Neuronal stem cell (in vitro differentiated cells): Measurements from ENCODE around the gene SH3TC2.

Experiments used
- DNase-seq: peaks from one replicate; pipeline ENCODE4 v3.0.0-alpha.2; 2013; ENCODE audit warnings: low spot score
- H2AFZ ChIP-seq: one replicate; pipeline ENCODE4 v1.6.1; 2013; ENCODE audit warnings: mild to moderate bottlenecking, low read length, inconsistent platforms
- H2AK5ac ChIP-seq: 2 replicates; pipeline ENCODE4 v1.6.1; 2013; ENCODE audit warnings: low read depth, mild to moderate bottlenecking, inconsistent platforms, low read length, moderate library complexity, mixed read lengths
- H2BK120ac ChIP-seq: 2 replicates; pipeline ENCODE4 v1.6.1; 2013; ENCODE audit warnings: low read depth, mild to moderate bottlenecking, inconsistent platforms, low read length, moderate library complexity, mixed read lengths
- H2BK12ac ChIP-seq: one replicate; pipeline ENCODE4 v1.6.1; 2013; ENCODE audit warnings: low read length, inconsistent platforms
- H2BK15ac ChIP-seq: 2 replicates; pipeline ENCODE4 v1.6.1; 2013; ENCODE audit warnings: mild to moderate bottlenecking, low read length, inconsistent platforms, mixed read lengths
- H2BK5ac ChIP-seq: one replicate; pipeline ENCODE4 v1.6.1; 2013; ENCODE audit warnings: inconsistent platforms, mild to moderate bottlenecking, low read length, moderate library complexity
- H3K14ac ChIP-seq: one replicate; pipeline ENCODE4 v1.6.1; 2013; ENCODE audit warnings: low read length, inconsistent platforms
- H3K18ac ChIP-seq: 2 replicates; pipeline ENCODE4 v1.6.1; 2013; ENCODE audit warnings: low read length, inconsistent platforms
- H3K23ac ChIP-seq: 2 replicates; pipeline ENCODE4 v1.6.1; 2013; ENCODE audit warnings: low read depth, mild to moderate bottlenecking, mixed read lengths, low read length, inconsistent platforms; ENCODE audit not compliant: poor library complexity
- H3K27ac ChIP-seq: replicated peaks from 3 replicates; pipeline ENCODE4 v1.5.1; 2013; ENCODE audit warnings: low read length, inconsistent platforms
- H3K27me3 ChIP-seq, 3 experiments: 2 replicates each; pipeline ENCODE4 v1.6.1; 2013; ENCODE audit warnings: low read length in 3 of 3, mild to moderate bottlenecking in 2 of 3, inconsistent platforms in 1 of 3, low read depth in 1 of 3, mixed read lengths in 1 of 3, moderate library complexity in 1 of 3; ENCODE audit not compliant: control insufficient read depth in 3 of 3, insufficient read depth in 3 of 3
- H3K36me3 ChIP-seq, 2 donors: replicated peaks in 1 of 2; 2 replicates each; pipeline ENCODE4 v1.6.1; 2013; ENCODE audit warnings: low read length in 2 of 2; ENCODE audit not compliant: control insufficient read depth in 2 of 2, insufficient read depth in 2 of 2
- H3K4ac ChIP-seq: 2 replicates; pipeline ENCODE4 v1.6.1; 2013; ENCODE audit warnings: inconsistent platforms, mild to moderate bottlenecking, low read length, moderate library complexity
- H3K4me1 ChIP-seq, 2 donors: 1 replicate in 1 of 2; 2 replicates in 1 of 2; pipeline ENCODE4 v1.6.1; 2013; ENCODE audit warnings: low read length in 2 of 2, low read depth in 1 of 2; ENCODE audit not compliant: control insufficient read depth in 2 of 2, insufficient read depth in 1 of 2
- H3K4me2 ChIP-seq: one replicate; pipeline ENCODE4 v1.6.1; 2013; ENCODE audit warnings: mild to moderate bottlenecking, low read length, inconsistent platforms; ENCODE audit not compliant: insufficient read depth, poor library complexity, severe bottlenecking
- H3K4me3 ChIP-seq, 2 donors: 2 replicates each; pipeline ENCODE4 v1.5.1; 2013; ENCODE audit warnings: low read length in 2 of 2, mild to moderate bottlenecking in 2 of 2, inconsistent platforms in 1 of 2, moderate library complexity in 1 of 2
- H3K79me1 ChIP-seq: one replicate; pipeline ENCODE4 v1.6.1; 2013; ENCODE audit warnings: low read depth, mild to moderate bottlenecking, inconsistent platforms, low read length, moderate library complexity
- H3K9ac ChIP-seq: one replicate; pipeline ENCODE4 v1.6.1; 2013; ENCODE audit warnings: mild to moderate bottlenecking, low read depth, low read length, inconsistent platforms; ENCODE audit not compliant: poor library complexity
- H3K9me3 ChIP-seq, 2 donors: replicated peaks in 1 of 2; 2 replicates each; pipeline versions ENCODE3 to v1.6.1; 2013; ENCODE audit warnings: low read length in 2 of 2, mild to moderate bottlenecking in 2 of 2, inconsistent platforms in 1 of 2, low read depth in 1 of 2, mixed read lengths in 1 of 2, moderate library complexity in 1 of 2; ENCODE audit not compliant: control insufficient read depth in 2 of 2, insufficient read depth in 1 of 2
- H4K8ac ChIP-seq: one replicate; pipeline ENCODE4 v1.6.1; 2013; ENCODE audit warnings: low read depth, mild to moderate bottlenecking, inconsistent platforms, low read length, moderate library complexity
- H4K91ac ChIP-seq: one replicate; pipeline ENCODE4 v1.6.1; 2013; ENCODE audit warnings: low read length, low read depth, mild to moderate bottlenecking, inconsistent platforms; ENCODE audit not compliant: poor library complexity
- WGBS, 2 donors: extraction: QIAGEN DNeasy Blood & Tissue Kit; methylation state at CpG; one replicate each; pipeline ENCODE4 v1.1.7; 2013; ENCODE audit warnings: missing lambda C conversion rate in 2 of 2, mixed read lengths in 1 of 2; ENCODE audit not compliant: insufficient read length in 2 of 2, insufficient replicate concordance in 1 of 2; ENCODE audit errors: extremely low coverage in 2 of 2; 5-methylcytosine and 5-hydroxymethylcytosine counted together

SH3TC2 gene

GRCh38 chr5:148993283-148993936, 69.5 kb downstream of the SH3TC2 start:
- Histone ChIP-seq H3K36me3 (no peaks in the 10 kb centered on the region), H3K4me2 (no peak overlapping the region), H2BK12ac (no peak overlapping the region), H3K23ac (no peak overlapping the region), H3K27ac (no peak overlapping the region), H4K91ac (no peak overlapping the region), H3K4me1 (peaks cover 0 to 2% of the 10 kb centered on the region in 2 donors), H3K9ac (no peak overlapping the region), H2BK15ac (no peak overlapping the region), H2BK120ac (no peak overlapping the region), H3K9me3 (no peaks in the 10 kb centered on the region), H3K4me3 (no peak overlapping the region), H2BK5ac (no peak overlapping the region), H3K18ac (no peak overlapping the region), H3K79me1 (no peaks in the 10 kb centered on the region), H2AFZ (no peak overlapping the region), H2AK5ac (no peak overlapping the region), H4K8ac (no peak overlapping the region), H3K4ac (no peak overlapping the region), H3K27me3 (no peaks in the 10 kb centered on the region), H3K14ac (no peak overlapping the region)
- WGBS, 2 donors: no CpG with 5 or more reads among the region's 4 CpGs
- no peak for DNase-seq

GRCh38 chr5:148992265-148992664, 70.6 kb downstream of the SH3TC2 start:
- H2BK12ac ChIP-seq: no peak overlapping the region
- H3K79me1 ChIP-seq: no peaks in the 10 kb centered on the region
- H2AFZ ChIP-seq: no peak overlapping the region
- no peak overlapping the region for H3K4ac ChIP-seq
- H3K9ac ChIP-seq: no peak overlapping the region
- H4K91ac ChIP-seq: no peak overlapping the region
- no peaks in the 10 kb centered on the region for H3K27me3 ChIP-seq
- H2AK5ac ChIP-seq: no peak overlapping the region
- H2BK120ac ChIP-seq: no peak overlapping the region
- no peak overlapping the region for H3K18ac ChIP-seq
- no peak overlapping the region for H3K4me2 ChIP-seq
- H3K4me1 ChIP-seq: no peaks in the 10 kb centered on the region
- H3K23ac ChIP-seq: no peak overlapping the region
- H4K8ac ChIP-seq: no peak overlapping the region
- H2BK15ac ChIP-seq: no peak overlapping the region
- no peak overlapping the region for H3K14ac ChIP-seq
- no peak overlapping the region for H2BK5ac ChIP-seq
- no peak for DNase-seq
- H3K9me3 ChIP-seq: no peaks in the 10 kb centered on the region
- no peaks in the 10 kb centered on the region for H3K36me3 ChIP-seq
- no peak overlapping the region for H3K27ac ChIP-seq
- no CpG with 5 or more reads among the region's 3 CpGs for WGBS, 2 donors
- no peak overlapping the region for H3K4me3 ChIP-seq

DNA sequence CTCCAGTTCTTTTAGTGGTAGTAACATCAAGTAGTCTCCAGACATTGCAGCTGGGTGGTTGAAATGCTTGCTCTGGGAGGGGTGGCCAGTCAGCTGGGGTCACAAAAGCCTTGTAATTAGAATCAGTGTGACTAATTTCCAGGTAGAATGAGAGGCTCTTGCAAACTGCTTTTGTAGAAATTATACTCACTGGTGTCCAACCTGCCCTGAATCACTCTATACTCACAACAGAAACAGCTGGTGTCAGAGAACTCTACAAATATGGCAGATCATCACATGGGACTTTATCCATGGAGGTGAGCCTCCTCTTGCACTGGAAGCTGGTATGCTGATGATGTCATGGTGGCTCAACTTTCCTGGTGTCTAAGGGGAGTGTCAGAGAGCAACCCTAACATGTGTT, 71.3 kb downstream of the SH3TC2 start:
- H3K79me1 ChIP-seq: no peaks in the 10 kb centered on the region
- no peak overlapping the region for H3K4me3 ChIP-seq
- no peak overlapping the region for H2AFZ ChIP-seq
- no peak overlapping the region for H3K4me2 ChIP-seq
- no peak overlapping the region for H3K4ac ChIP-seq
- no peak overlapping the region for H4K8ac ChIP-seq
- no peaks in the 10 kb centered on the region for H3K4me1 ChIP-seq
- H3K23ac ChIP-seq: no peak overlapping the region
- no peak overlapping the region for H2BK120ac ChIP-seq
- H3K9me3 ChIP-seq: no peaks in the 10 kb centered on the region
- no peaks in the 10 kb centered on the region for H3K36me3 ChIP-seq
- no peak overlapping the region for H2AK5ac ChIP-seq
- DNase-seq: no peak
- H2BK5ac ChIP-seq: no peak overlapping the region
- H3K9ac ChIP-seq: no peak overlapping the region
- H3K18ac ChIP-seq: no peak overlapping the region
- no peak overlapping the region for H2BK15ac ChIP-seq
- no peak overlapping the region for H3K27ac ChIP-seq
- no peak overlapping the region for H3K14ac ChIP-seq
- no peak overlapping the region for H2BK12ac ChIP-seq
- H4K91ac ChIP-seq: no peak overlapping the region
- no peaks in the 10 kb centered on the region for H3K27me3 ChIP-seq

DNA sequence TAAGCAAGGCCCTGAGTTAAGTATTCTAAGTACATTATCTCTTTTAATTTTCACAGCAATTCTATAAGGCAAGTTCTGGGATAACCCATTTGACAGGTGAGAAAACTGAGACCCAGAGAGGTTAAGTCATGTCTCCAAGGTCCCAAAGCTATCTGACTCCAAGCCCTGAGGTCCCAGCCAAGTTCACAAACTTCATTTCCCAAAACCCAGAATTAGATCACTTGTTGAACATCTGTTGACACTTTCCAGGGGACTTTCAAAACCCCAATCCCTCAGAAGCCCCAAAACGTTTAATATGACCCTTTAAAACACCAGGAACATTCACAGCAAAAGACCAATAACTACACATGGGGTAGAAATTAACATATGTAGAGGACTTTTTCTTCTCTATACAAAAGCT, 72.0 kb downstream of the SH3TC2 start:
- H2BK15ac ChIP-seq: no peak overlapping the region
- no peak overlapping the region for H3K9ac ChIP-seq
- H3K4me1 ChIP-seq: no peaks in the 10 kb centered on the region
- no peak overlapping the region for H3K18ac ChIP-seq
- H2BK12ac ChIP-seq: no peak overlapping the region
- no peak overlapping the region for H2BK5ac ChIP-seq
- no peaks in the 10 kb centered on the region for H3K79me1 ChIP-seq
- H4K8ac ChIP-seq: no peak overlapping the region
- no peak overlapping the region for H3K23ac ChIP-seq
- no peak overlapping the region for H3K4ac ChIP-seq
- no peak overlapping the region for H2AK5ac ChIP-seq
- H2AFZ ChIP-seq: no peak overlapping the region
- H3K4me3 ChIP-seq: no peak overlapping the region
- no peak overlapping the region for H4K91ac ChIP-seq
- no peak for DNase-seq
- H2BK120ac ChIP-seq: no peak overlapping the region
- no peak overlapping the region for H3K27ac ChIP-seq
- no peak overlapping the region for H3K4me2 ChIP-seq
- H3K14ac ChIP-seq: no peak overlapping the region
- WGBS, 2 donors: no CpG with 5 or more reads among the region's 1 CpG
- no peaks in the 10 kb centered on the region for H3K9me3 ChIP-seq
- no peaks in the 10 kb centered on the region for H3K36me3 ChIP-seq
- H3K27me3 ChIP-seq: no peaks in the 10 kb centered on the region
